GM13977 (cell line): Measurements from ENCODE around the gene TUB.

ENCODE experiments used
- DNase-seq: peaks from one replicate; pipeline ENCODE4 v3.0.0; 2012; ENCODE audit warnings: low spot score
- CTCF ChIP-seq: IDR thresholded peaks from 2 replicates; pipeline ENCODE4 v1.5.1; 2012; ENCODE audit warnings: mild to moderate bottlenecking, control low read depth; ENCODE audit not compliant: insufficient read depth; ENCODE audit errors: extremely low read depth, missing control alignments
- in situ Hi-C: fragments of 300-500 bp; cut with MboI; formaldehyde crosslinking; loops from one replicate; pipeline ENCODE4 v1.12.0; 2022; ENCODE audit warnings: low sequenced_read_pairs, low pct_unique_long_range_greater_than_20kb, mixed read lengths, inconsistent platforms; ENCODE audit not compliant: unreplicated experiment

The TUB gene

GRCh38 chr11:8138526-8138925 is 57.5 kb downstream of the TUB start:
- DNase-seq: no peak
- TF ChIP-seq CTCF: no peak
- in situ Hi-C loops: no loop called here

- DNase-seq: no peak
- in situ Hi-C loops: no loop called here
- no peak for TF ChIP-seq CTCF
These were observed 68.7 kb downstream of the TUB start for GRCh38 chr11:8149726-8150125.
